ENCODE data around the gene ALOX15. TPM values are rescaled to one million over a fixed set of nuclear protein-coding genes. Genes with fewer than 3 reads are reported as not detected.

ALOX15 gene
- total RNA-seq, 4 donors from 2014 or later: not detected

DNA sequence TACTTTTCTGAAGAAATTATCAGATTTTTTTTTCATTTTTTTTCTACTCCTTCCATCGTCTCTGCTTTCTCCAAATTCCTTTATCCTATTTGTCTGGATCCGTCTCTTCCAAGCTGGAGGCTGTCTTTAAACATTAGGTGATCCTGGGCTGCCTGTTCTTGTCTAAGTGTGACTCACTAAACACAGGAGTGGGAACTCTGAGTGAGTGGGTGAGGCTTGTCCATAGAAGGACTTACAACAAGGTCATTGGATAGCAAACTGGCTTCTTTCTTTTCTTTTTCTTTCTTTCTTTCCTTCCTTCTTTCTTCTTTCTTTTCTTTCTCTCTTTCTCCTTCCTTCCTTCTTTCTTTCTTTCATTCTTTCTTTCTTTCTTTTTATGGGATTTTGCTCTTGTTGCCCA lies 18.2 kb downstream of the ALOX15 start:
- no peaks in the 10 kb centered on the region for H3K4me1 ChIP-seq
- DNase-seq: no peak
- no peaks in the 10 kb centered on the region for H3K27me3 ChIP-seq
- no peak overlapping the region for H3K4me3 ChIP-seq (replicated peaks in 1 of 3)
- TF ChIP-seq, protein P1, sequence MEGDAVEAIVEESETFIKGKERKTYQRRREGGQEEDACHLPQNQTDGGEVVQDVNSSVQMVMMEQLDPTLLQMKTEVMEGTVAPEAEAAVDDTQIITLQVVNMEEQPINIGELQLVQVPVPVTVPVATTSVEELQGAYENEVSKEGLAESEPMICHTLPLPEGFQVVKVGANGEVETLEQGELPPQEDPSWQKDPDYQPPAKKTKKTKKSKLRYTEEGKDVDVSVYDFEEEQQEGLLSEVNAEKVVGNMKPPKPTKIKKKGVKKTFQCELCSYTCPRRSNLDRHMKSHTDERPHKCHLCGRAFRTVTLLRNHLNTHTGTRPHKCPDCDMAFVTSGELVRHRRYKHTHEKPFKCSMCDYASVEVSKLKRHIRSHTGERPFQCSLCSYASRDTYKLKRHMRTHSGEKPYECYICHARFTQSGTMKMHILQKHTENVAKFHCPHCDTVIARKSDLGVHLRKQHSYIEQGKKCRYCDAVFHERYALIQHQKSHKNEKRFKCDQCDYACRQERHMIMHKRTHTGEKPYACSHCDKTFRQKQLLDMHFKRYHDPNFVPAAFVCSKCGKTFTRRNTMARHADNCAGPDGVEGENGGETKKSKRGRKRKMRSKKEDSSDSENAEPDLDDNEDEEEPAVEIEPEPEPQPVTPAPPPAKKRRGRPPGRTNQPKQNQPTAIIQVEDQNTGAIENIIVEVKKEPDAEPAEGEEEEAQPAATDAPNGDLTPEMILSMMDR (IDR thresholded peaks at IDR 0.05): no peak
- TF ChIP-seq POLR2A (IDR thresholded peaks at IDR 0.05): no peak
- H3K36me3 ChIP-seq: no peaks in the 10 kb centered on the region
- WGBS, 2 donors: 81% methylated on average over 2 of the region's 2 CpGs
- intact Hi-C loops (cut with DNase I): no loop called here
- no peak overlapping the region for H3K27ac ChIP-seq
- no peaks in the 10 kb centered on the region for H3K9me3 ChIP-seq

DNA sequence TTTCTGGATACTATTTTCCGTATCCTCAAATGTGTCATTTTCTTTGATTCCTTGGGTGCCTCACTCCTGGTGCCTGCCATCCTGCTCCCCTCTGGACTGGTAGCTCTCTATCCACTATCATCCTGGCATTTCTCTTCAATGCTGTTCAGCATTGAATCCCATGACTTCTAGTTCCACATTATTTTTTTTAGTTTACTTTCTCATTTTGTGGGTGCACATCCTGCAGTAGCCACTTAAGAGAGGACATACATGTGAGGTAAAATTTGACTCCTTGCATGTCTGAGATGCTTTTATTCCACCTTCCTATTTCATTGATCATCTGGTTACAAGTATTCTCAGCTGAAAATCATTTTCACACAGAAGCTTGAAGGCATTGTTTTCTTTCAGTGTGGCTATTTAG lies 19.1 kb downstream of the ALOX15 start:
- no peaks in the 10 kb centered on the region for H3K4me1 ChIP-seq
- no peak overlapping the region for H3K27ac ChIP-seq
- H3K4me3 ChIP-seq (replicated peaks in 1 of 3): no peak overlapping the region
- 96 to 98% methylated on average over 1 of the region's 1 CpG for WGBS, 2 donors
- H3K9me3 ChIP-seq: no peaks in the 10 kb centered on the region
- TF ChIP-seq, protein P1 (IDR thresholded peaks at IDR 0.05): no peak
- TF ChIP-seq POLR2A (IDR thresholded peaks at IDR 0.05): no peak
- H3K27me3 ChIP-seq: no peaks in the 10 kb centered on the region
- intact Hi-C loops (cut with DNase I): no loop called here
- no peaks in the 10 kb centered on the region for H3K36me3 ChIP-seq
- DNase-seq: no peak

DNA sequence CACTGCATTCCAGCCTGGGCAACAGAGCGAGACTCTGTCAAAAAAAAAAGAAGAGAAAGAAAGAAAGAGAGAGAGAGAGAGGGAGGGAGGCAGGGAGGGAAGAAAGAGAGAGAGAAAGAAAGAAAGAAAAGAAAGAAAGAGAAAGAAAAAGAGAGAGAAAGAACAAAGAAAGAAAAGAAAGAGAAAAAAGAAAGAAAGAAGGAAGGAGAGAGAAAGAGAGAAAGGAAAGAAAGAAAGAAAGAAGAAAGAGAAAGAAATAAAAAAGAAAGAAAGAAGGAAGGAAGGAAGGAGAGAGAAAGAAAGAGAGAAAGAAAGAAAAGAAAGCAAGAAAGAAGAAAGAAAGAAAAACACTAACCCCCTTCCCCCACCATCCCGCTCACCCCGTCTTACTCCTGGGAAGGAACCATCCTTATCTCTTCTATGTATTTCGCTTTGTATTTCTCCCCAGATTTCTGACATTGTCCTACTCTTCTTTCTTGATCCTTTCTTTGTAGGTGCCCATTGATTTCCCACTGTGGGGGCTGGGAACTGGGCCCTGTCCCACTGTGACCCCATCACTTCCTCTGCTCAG lies 20.9 kb downstream of the ALOX15 start:
- no peak for TF ChIP-seq POLR2A (IDR thresholded peaks at IDR 0.05)
- TF ChIP-seq, protein P1 (IDR thresholded peaks at IDR 0.05): no peak
- Histone ChIP-seq H3K27me3 (no peaks in the 10 kb centered on the region), H3K36me3 (no peaks in the 10 kb centered on the region), H3K4me3 (replicated peaks in 1 of 3) (no peak overlapping the region), H3K4me1 (no peaks in the 10 kb centered on the region), H3K9me3 (no peaks in the 10 kb centered on the region), H3K27ac (no peak overlapping the region)
- DNase-seq: no peak
- intact Hi-C loops (cut with DNase I): no loop called here
- 96% methylated on average over 4 of the region's 4 CpGs for WGBS, 2 donors

- TF ChIP-seq, protein P1 (IDR thresholded peaks at IDR 0.05): no peak
- TF ChIP-seq POLR2A (IDR thresholded peaks at IDR 0.05): no peak
- 45 to 47% methylated on average over 15 of the region's 15 CpGs for WGBS, 2 donors
- no peaks in the 10 kb centered on the region for H3K27me3 ChIP-seq
- H3K36me3 ChIP-seq: no peaks in the 10 kb centered on the region
- H3K4me1 ChIP-seq: no peaks in the 10 kb centered on the region
- intact Hi-C loops (cut with DNase I): no loop called here
- H3K4me3 ChIP-seq (replicated peaks in 1 of 3): no peak overlapping the region
- H3K27ac ChIP-seq: no peak overlapping the region
- DNase-seq: no peak
- H3K9me3 ChIP-seq: no peaks in the 10 kb centered on the region
These were observed 23.7 kb downstream of the ALOX15 start for GRCh38 chr17:4617590-4618351.

DNA sequence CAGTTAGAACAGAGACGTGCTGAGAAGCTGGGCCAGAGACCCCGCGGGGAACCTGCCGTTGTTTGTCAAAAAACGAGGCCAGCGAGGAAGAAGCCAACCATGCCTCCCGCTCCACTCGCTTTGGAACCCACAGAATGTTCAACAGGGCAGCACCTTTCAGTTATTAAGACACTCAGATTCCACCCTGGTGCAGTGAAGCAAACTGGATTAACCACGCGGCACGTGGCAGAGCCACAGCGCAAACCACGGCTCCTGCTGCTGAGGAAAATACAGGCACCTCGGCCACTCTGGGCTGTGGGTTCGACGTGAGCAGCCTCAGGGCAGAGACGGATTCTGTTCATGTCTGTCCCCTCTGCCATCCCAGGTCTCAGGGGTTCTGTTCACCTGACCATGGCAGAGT lies 24.4 kb downstream of the ALOX15 start:
- intact Hi-C loops (cut with DNase I): no loop called here
- WGBS, 2 donors: 79 to 89% methylated on average over 17 of the region's 17 CpGs
- no peak for DNase-seq
- Histone ChIP-seq H3K36me3 (no peaks in the 10 kb centered on the region), H3K9me3 (no peaks in the 10 kb centered on the region), H3K4me3 (replicated peaks in 1 of 3) (no peak overlapping the region), H3K4me1 (no peaks in the 10 kb centered on the region), H3K27ac (no peak overlapping the region), H3K27me3 (no peaks in the 10 kb centered on the region)
- TF ChIP-seq POLR2A (IDR thresholded peaks at IDR 0.05): no peak
- TF ChIP-seq, protein P1 (IDR thresholded peaks at IDR 0.05): no peak
